Measurements from ENCODE around the gene PCDH9.

GRCh38 chr13:66994097-66994496 lies 236.0 kb downstream of the PCDH9 start:
- TF ChIP-seq, protein P1, sequence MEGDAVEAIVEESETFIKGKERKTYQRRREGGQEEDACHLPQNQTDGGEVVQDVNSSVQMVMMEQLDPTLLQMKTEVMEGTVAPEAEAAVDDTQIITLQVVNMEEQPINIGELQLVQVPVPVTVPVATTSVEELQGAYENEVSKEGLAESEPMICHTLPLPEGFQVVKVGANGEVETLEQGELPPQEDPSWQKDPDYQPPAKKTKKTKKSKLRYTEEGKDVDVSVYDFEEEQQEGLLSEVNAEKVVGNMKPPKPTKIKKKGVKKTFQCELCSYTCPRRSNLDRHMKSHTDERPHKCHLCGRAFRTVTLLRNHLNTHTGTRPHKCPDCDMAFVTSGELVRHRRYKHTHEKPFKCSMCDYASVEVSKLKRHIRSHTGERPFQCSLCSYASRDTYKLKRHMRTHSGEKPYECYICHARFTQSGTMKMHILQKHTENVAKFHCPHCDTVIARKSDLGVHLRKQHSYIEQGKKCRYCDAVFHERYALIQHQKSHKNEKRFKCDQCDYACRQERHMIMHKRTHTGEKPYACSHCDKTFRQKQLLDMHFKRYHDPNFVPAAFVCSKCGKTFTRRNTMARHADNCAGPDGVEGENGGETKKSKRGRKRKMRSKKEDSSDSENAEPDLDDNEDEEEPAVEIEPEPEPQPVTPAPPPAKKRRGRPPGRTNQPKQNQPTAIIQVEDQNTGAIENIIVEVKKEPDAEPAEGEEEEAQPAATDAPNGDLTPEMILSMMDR (conservative IDR thresholded peaks at IDR 0.05; ENCODE audit: low read length) = no peak; the same call in 1 of the 2 replicates
- no peak for TF ChIP-seq EZH2phosphoT487 (IDR thresholded peaks at IDR 0.05; ENCODE audit: borderline replicate concordance)

Data from Loucy (cell line).